PC-9 (cell line): ENCODE data around the gene NUDT9. TPM values are rescaled to one million over a fixed set of nuclear protein-coding genes. Genes with fewer than 3 reads are reported as not detected.
A peak's percentile ranks its signal among the peaks of the same experiment; 100 is the strongest.

Experiments used
- BruUV-seq: library from RNA; stranded (reverse); fragments of 400-500 nt; replicated peaks from 2 replicates; lab custom pipeline; 2021; lab: Mats Ljungman, UMichigan
- CTCF ChIA-PET: fragments of 300-600 bp; sonication (Branson Sonifier 250); formaldehyde crosslinking; loops from one replicate; lab custom pipeline; 2022; ENCODE audit warnings: antibody characterized with exemption; lab: Charles Lee
- POLR2A ChIA-PET: fragments of 300-600 bp; sonication (Branson Sonifier 250); formaldehyde crosslinking; loops from one replicate; lab custom pipeline; 2022; ENCODE audit warnings: antibody characterized with exemption; ENCODE audit not compliant: unreplicated experiment; lab: Charles Lee
- DNase-seq, 2 experiments: peaks; one replicate each; pipeline versions ENCODE4 v3.0.0 to v3.0.0-alpha.2; 2015 to 2022; ENCODE audit warnings: mixed read lengths in 1 of 2
- H2AFZ ChIP-seq: fragments of 200-600 bp; sonication (generic); 2 replicates; pipeline ENCODE4 v1.8.1; 2017; ENCODE audit warnings: antibody characterized with exemption
- H3F3A ChIP-seq: fragments of 200-600 bp; sonication (generic); 2 replicates; pipeline ENCODE4 v1.8.1; 2017; ENCODE audit warnings: antibody characterized with exemption, mild to moderate bottlenecking, low read depth; ENCODE audit not compliant: insufficient read depth
- H3K27ac ChIP-seq: fragments of 200-600 bp; sonication (generic); 2 replicates; pipeline ENCODE4 v1.6.1; 2016; ENCODE audit warnings: mixed run types
- H3K27me3 ChIP-seq: fragments of 200-600 bp; sonication (generic); 2 replicates; pipeline ENCODE4 v1.6.1; 2016; ENCODE audit warnings: low read depth, mixed run types; ENCODE audit not compliant: insufficient read depth
- H3K36me3 ChIP-seq: fragments of 200-600 bp; sonication (generic); 2 replicates; pipeline ENCODE4 v1.6.1; 2016; ENCODE audit warnings: low read depth, mixed run types
- H3K4me1 ChIP-seq: fragments of 200-600 bp; sonication (generic); replicated peaks from 2 replicates; pipeline ENCODE4 v1.6.1; 2016; ENCODE audit warnings: mixed run types; ENCODE audit not compliant: insufficient read depth
- H3K4me2 ChIP-seq: fragments of 200-600 bp; sonication (generic); 2 replicates; pipeline ENCODE4 v1.6.1; 2017; ENCODE audit warnings: mixed run types
- H3K4me3 ChIP-seq: fragments of 200-600 bp; sonication (generic); 2 replicates; pipeline ENCODE4 v1.6.1; 2016; ENCODE audit warnings: mixed run types
- H3K79me2 ChIP-seq: fragments of 200-600 bp; sonication (generic); 2 replicates; pipeline ENCODE4 v1.6.1; 2017; ENCODE audit warnings: low read depth, mixed run types
- H3K9me2 ChIP-seq: fragments of 200-600 bp; sonication (generic); 2 replicates; pipeline ENCODE4 v1.8.1; 2017; ENCODE audit warnings: mild to moderate bottlenecking; ENCODE audit not compliant: insufficient read depth
- H3K9me3 ChIP-seq: fragments of 200-600 bp; sonication (generic); 2 replicates; pipeline ENCODE4 v1.8.1; 2016; ENCODE audit warnings: low read depth; ENCODE audit not compliant: insufficient read depth
- H4K20me1 ChIP-seq: fragments of 200-600 bp; sonication (generic); 2 replicates; pipeline ENCODE4 v1.8.1; 2017; ENCODE audit not compliant: insufficient read depth
- EZH2 ChIP-seq: fragments of 200-600 bp; sonication (generic); IDR thresholded peaks from 2 replicates; pipeline ENCODE4 v1.8.0; 2017; ENCODE audit warnings: antibody characterized with exemption, low read depth
- intact Hi-C: fragments of 100-400 bp; cut with micrococcal nuclease; formaldehyde crosslinking; loops from one replicate; pipeline ENCODE4 v1.10.0; 2022; ENCODE audit not compliant: unreplicated experiment
- total RNA-seq: library from RNA; stranded (reverse); gene quantifications from 2 replicates; pipeline ENCODE4 v1.2.3, GENCODE V29; 2021
- TF ChIP-seq, protein P1 (sequence below): fragments of 200-600 bp; sonication (generic); conservative IDR thresholded peaks from 2 replicates; pipeline ENCODE4 v1.6.1; 2017; ENCODE audit warnings: mixed run types, antibody characterized with exemption, mild to moderate bottlenecking, moderate library complexity

The NUDT9 gene
- total RNA-seq, 1 experiment from 2014 or later = 14.7 TPM

DNA sequence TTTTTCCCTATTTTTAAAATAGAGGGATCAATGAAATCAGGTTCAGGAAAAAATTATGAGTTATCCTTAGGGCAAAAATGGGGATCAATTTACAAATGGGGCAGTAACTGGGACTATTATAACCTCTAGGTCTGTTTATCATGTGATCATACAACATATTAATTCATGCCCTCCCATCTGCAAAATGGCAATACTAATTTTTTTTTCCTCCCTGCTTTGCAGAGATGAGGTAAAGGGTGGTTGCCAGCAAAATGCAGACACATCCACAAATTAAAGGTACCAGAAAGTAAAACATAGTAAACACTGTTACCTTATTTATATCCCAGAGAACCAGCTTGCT lies 31.9 kb upstream of the NUDT9 start:
- peak overlapping the region; percentile 55 for H3K27ac ChIP-seq
- TF ChIP-seq EZH2 = no peak
- TF ChIP-seq, protein P1, sequence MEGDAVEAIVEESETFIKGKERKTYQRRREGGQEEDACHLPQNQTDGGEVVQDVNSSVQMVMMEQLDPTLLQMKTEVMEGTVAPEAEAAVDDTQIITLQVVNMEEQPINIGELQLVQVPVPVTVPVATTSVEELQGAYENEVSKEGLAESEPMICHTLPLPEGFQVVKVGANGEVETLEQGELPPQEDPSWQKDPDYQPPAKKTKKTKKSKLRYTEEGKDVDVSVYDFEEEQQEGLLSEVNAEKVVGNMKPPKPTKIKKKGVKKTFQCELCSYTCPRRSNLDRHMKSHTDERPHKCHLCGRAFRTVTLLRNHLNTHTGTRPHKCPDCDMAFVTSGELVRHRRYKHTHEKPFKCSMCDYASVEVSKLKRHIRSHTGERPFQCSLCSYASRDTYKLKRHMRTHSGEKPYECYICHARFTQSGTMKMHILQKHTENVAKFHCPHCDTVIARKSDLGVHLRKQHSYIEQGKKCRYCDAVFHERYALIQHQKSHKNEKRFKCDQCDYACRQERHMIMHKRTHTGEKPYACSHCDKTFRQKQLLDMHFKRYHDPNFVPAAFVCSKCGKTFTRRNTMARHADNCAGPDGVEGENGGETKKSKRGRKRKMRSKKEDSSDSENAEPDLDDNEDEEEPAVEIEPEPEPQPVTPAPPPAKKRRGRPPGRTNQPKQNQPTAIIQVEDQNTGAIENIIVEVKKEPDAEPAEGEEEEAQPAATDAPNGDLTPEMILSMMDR = no peak
- no peaks in the 10 kb centered on the region for H3K27me3 ChIP-seq
- no peaks in the 10 kb centered on the region for H3K36me3 ChIP-seq
- peak overlapping the region; percentile 84 for H3K4me2 ChIP-seq
- intact Hi-C loops = loop anchor here (2.0 kb wide), 1 partner anchor 32 kb away; the partner anchor contains the start of gene NUDT9
- 0 out of 2 replicates have a peak, but pooled peaks cover 5% of the 10 kb centered on the region for H3K4me1 ChIP-seq
- H3F3A ChIP-seq = peaks cover 8% of the 10 kb centered on the region; the same call in 1 of the 2 replicates
- no peak for DNase-seq
- ChIA-PET POLR2A (interaction anchor here (1.1 kb wide), 1 partner anchor 32 kb away, joined by 5 read pairs; the partner anchor contains the start of gene NUDT9), CTCF (interaction anchor here (0.6 to 0.7 kb wide), 2 partner anchors 92 to 119 kb away, joined by 3 to 9 read pairs; no protein-coding TSS in a partner anchor)
- no peaks in the 10 kb centered on the region for H3K9me2 ChIP-seq
- BruUV-seq = TSS peak; percentile 66
- H4K20me1 ChIP-seq = no peaks in the 10 kb centered on the region
- no peaks in the 10 kb centered on the region for H3K9me3 ChIP-seq
- H2AFZ ChIP-seq = peak overlapping the region; percentile 86
- peak overlapping the region; percentile 88 for H3K4me3 ChIP-seq
- H3K79me2 ChIP-seq = peaks cover 21% of the 10 kb centered on the region

- no peaks in the 10 kb centered on the region for H3K36me3 ChIP-seq
- POLR2A ChIA-PET = interaction anchor here (1.1 kb wide), 1 partner anchor 31 kb away, joined by 5 read pairs; the partner anchor contains the start of gene NUDT9
- no peaks in the 10 kb centered on the region for H3K27me3 ChIP-seq
- peak within 1 kb of the TSS; percentile 86 for H2AFZ ChIP-seq
- peak within 1 kb of the TSS; percentile 84 for H3K4me2 ChIP-seq
- no peaks in the 10 kb centered on the region for H4K20me1 ChIP-seq
- CTCF ChIA-PET = interaction anchor here (0.6 to 0.7 kb wide), 3 partner anchors 74 to 120 kb away, joined by 3 to 9 read pairs (median 3); no protein-coding TSS in a partner anchor
- TF ChIP-seq, protein P1 = no peak; the same call in 1 of the 2 replicates
- no peak for TF ChIP-seq EZH2
- peaks cover 21% of the 10 kb centered on the region for H3K79me2 ChIP-seq
- H3K4me1 ChIP-seq = 0 out of 2 replicates have a peak, but pooled peaks cover 5% of the 10 kb centered on the region
- H3K9me3 ChIP-seq = no peaks in the 10 kb centered on the region
- no peaks in the 10 kb centered on the region for H3K9me2 ChIP-seq
- H3K27ac ChIP-seq = peak within 1 kb of the TSS; percentile 55
- intact Hi-C loops = loop anchor here (2.0 kb wide), 1 partner anchor 32 kb away; the partner anchor contains the start of gene NUDT9
- peak; percentile 68 to 74 for DNase-seq
- H3F3A ChIP-seq = peaks cover 8% of the 10 kb centered on the region; the same call in 1 of the 2 replicates
- BruUV-seq = TSS peak; percentile 73
- peak within 1 kb of the TSS; percentile 88 for H3K4me3 ChIP-seq
Measured at GRCh38 chr4:87390891-87391575, 31.3 kb upstream of the NUDT9 start, which contains the start of gene HSD17B11. TSS of gene HSD17B11 (minus strand) at chr4:87391188. CDS start at chr4:87391070, 118 bp downstream.

GRCh38 chr4:87391576-87392054 lies 30.8 kb upstream of the NUDT9 start:
- POLR2A ChIA-PET = interaction anchor here (1.1 kb wide), 1 partner anchor 31 kb away, joined by 5 read pairs; the partner anchor contains the start of gene NUDT9
- TF ChIP-seq EZH2 = no peak
- TF ChIP-seq, protein P1 = no peak; the same call in 1 of the 2 replicates
- no peaks in the 10 kb centered on the region for H4K20me1 ChIP-seq
- CTCF ChIA-PET = interaction anchor here (0.6 kb wide), 1 partner anchor 74 kb away, joined by 3 read pairs; no protein-coding TSS in a partner anchor
- no peaks in the 10 kb centered on the region for H3K36me3 ChIP-seq
- peak overlapping the region; percentile 55 for H3K27ac ChIP-seq
- H3K9me2 ChIP-seq = no peaks in the 10 kb centered on the region
- DNase-seq = no peak
- 0 out of 2 replicates have a peak, but pooled peaks cover 5% of the 10 kb centered on the region for H3K4me1 ChIP-seq
- intact Hi-C loops = loop anchor here (2.0 kb wide), 1 partner anchor 31 kb away; the partner anchor contains the start of gene NUDT9
- H3K4me2 ChIP-seq = peak overlapping the region; percentile 84
- H3K4me3 ChIP-seq = peak overlapping the region; percentile 88
- BruUV-seq = no TSS peak
- peaks cover 21% of the 10 kb centered on the region for H3K79me2 ChIP-seq
- no peaks in the 10 kb centered on the region for H3K9me3 ChIP-seq
- peaks cover 8% of the 10 kb centered on the region; the same call in 1 of the 2 replicates for H3F3A ChIP-seq
- H3K27me3 ChIP-seq = no peaks in the 10 kb centered on the region
- H2AFZ ChIP-seq = peak overlapping the region; percentile 86
